Type B pancreatic cell (in vitro differentiated cells): ENCODE data around the gene C3orf52. TPM values are rescaled to one million over a fixed set of nuclear protein-coding genes. Genes with fewer than 3 reads are reported as not detected.

Experiments used
- DNase-seq: peaks from one replicate; pipeline ENCODE4 v3.0.0; 2021; ENCODE audit warnings: mixed read lengths; ENCODE audit not compliant: unreplicated experiment; ENCODE audit errors: extremely low spot score
- H3K27ac Mint-ChIP-seq: 2 replicates; pipeline ENCODE4 v1.8.0; 2021; ENCODE audit warnings: mild to moderate bottlenecking, mixed read lengths
- H3K27me3 Mint-ChIP-seq: 2 replicates; pipeline ENCODE4 v1.8.0; 2021; ENCODE audit warnings: mixed read lengths
- H3K36me3 Mint-ChIP-seq: 2 replicates; pipeline ENCODE4 v1.8.0; 2021; ENCODE audit warnings: mixed read lengths
- H3K4me1 Mint-ChIP-seq: one replicate; pipeline ENCODE4 v1.8.0; 2021; ENCODE audit warnings: mixed read lengths; ENCODE audit not compliant: unreplicated experiment
- H3K4me3 Mint-ChIP-seq: 2 replicates; pipeline ENCODE4 v1.8.0; 2021; ENCODE audit warnings: mild to moderate bottlenecking, mixed read lengths
- H3K9me3 Mint-ChIP-seq: 2 replicates; pipeline ENCODE4 v1.8.0; 2021; ENCODE audit warnings: mixed read lengths
- total RNA-seq: library from RNA; stranded (reverse); gene quantifications from 2 replicates; pipeline ENCODE4 v1.2.1, GENCODE V29; 2021; ENCODE audit warnings: low replicate concordance
- TF ChIP-seq, protein P1 (sequence below): fragments of 200-600 bp; sonication (generic); conservative IDR thresholded peaks from 2 replicates; pipeline ENCODE4 v1.5.0; 2021; ENCODE audit warnings: antibody characterized with exemption, mild to moderate bottlenecking

Gene C3orf52
- total RNA-seq, 1 donor from 2014 or later: 8.4 TPM

DNA sequence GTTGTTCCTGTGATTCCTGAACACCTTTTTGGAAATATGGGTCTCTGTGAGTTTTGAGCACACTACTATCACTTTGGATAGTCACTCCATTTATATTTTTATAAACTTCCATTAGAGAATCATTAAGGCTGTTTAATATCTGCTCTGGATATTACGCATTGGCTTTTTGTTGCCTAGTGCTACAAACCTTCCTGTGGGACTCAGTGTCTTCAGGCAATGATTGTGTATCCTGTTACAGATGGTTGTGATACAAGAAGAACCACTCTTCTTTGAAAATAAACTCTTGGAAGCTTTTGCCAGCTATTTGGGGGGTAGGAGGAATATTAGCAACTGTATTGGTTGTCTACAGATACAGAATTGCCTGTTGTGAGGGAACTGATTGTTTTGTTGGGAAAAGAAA lies 31.2 kb downstream of the C3orf52 start:
- H3K27ac Mint-ChIP-seq: no peak overlapping the region
- no peak overlapping the region for H3K4me3 Mint-ChIP-seq
- peaks cover 5% of the 10 kb centered on the region for H3K4me1 Mint-ChIP-seq
- no peaks in the 10 kb centered on the region for H3K9me3 Mint-ChIP-seq
- no peaks in the 10 kb centered on the region for H3K27me3 Mint-ChIP-seq
- DNase-seq: no peak
- H3K36me3 Mint-ChIP-seq: peaks cover 8% of the 10 kb centered on the region
- TF ChIP-seq, protein P1, sequence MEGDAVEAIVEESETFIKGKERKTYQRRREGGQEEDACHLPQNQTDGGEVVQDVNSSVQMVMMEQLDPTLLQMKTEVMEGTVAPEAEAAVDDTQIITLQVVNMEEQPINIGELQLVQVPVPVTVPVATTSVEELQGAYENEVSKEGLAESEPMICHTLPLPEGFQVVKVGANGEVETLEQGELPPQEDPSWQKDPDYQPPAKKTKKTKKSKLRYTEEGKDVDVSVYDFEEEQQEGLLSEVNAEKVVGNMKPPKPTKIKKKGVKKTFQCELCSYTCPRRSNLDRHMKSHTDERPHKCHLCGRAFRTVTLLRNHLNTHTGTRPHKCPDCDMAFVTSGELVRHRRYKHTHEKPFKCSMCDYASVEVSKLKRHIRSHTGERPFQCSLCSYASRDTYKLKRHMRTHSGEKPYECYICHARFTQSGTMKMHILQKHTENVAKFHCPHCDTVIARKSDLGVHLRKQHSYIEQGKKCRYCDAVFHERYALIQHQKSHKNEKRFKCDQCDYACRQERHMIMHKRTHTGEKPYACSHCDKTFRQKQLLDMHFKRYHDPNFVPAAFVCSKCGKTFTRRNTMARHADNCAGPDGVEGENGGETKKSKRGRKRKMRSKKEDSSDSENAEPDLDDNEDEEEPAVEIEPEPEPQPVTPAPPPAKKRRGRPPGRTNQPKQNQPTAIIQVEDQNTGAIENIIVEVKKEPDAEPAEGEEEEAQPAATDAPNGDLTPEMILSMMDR: no peak

DNA sequence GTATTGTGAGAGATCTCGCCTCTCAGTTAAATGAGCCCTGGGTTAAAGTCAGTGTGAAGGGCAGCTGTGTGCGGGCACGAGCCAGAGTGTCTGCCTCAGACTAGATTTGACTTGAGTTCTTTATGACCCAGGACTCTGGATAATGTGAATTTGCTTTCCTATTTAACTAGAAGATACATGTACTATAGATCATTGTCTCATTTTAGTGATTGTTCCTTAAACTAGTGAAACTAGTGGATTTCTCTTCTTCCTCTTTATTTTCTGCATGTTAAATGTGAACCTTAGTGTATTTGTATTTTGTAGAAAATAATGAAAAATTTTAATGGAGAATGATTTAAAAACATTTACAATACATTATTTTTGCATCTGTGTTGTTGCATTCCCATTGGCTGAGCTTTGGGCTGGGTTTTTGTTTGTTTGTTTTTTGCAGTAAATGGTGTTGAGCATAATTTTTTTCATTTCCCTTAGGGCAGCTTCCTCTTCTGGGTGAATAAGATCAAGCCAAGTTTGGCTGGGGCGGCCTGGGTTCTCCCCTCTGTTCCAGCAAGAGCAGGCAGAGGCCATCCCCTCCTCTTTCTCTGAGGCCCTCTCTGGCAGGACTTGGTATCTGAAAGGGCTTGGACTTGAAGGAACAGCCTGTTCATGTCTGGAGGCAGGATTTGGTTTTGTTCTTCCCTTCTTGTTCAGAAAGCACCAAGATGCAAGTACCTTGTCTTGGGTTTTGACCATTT lies 31.8 kb downstream of the C3orf52 start:
- TF ChIP-seq, protein P1: no peak
- Mint-ChIP-seq H3K4me1 (peaks cover 5% of the 10 kb centered on the region), H3K9me3 (no peaks in the 10 kb centered on the region), H3K27me3 (no peaks in the 10 kb centered on the region), H3K4me3 (no peak overlapping the region), H3K36me3 (peaks cover 8% of the 10 kb centered on the region), H3K27ac (no peak overlapping the region)
- no peak for DNase-seq

DNA sequence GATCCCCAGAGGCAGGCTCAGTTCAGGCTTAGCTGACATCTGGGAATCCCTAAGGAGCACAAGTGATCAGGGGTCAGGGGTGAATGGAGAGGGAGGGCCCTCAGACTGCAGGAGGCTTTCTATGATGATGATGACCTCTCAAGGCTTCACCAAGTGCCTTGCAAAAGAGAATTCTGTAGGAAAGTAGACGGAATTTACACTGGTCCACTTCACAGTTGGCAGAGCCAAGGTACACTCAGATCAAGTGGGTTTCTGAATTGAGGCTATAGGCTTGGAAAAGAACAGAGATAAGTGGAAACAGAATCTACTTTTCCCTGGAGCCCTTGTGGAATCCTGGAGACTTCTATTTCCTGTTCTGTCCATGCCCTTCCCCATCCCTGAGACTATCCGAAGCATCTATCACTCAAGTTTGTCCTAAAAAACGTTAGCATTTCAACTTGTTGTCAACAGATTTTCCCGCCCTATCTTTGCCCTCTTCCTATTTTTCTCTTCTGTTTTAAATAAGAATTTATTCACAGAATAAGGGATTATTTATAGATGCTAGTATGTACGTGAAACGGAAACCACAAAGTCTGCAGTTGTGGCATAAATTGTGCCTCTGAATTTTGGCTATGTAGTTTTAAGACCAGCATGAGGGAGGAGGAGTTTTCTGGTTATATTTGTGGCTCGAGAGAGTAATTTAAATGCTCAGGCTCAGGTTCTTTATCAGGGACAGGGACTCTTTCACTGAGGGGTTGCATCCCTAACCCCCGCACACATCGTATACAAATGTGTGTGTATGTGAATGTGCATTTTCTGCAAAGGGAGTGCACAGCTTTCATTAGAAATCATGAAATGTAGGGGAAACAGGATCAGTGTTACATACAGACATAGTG lies 34.0 kb downstream of the C3orf52 start:
- no peaks in the 10 kb centered on the region for H3K27me3 Mint-ChIP-seq
- H3K4me1 Mint-ChIP-seq: peaks cover 10% of the 10 kb centered on the region
- peaks cover 4% of the 10 kb centered on the region for H3K36me3 Mint-ChIP-seq
- no peaks in the 10 kb centered on the region for H3K9me3 Mint-ChIP-seq
- H3K4me3 Mint-ChIP-seq: no peak overlapping the region
- no peak for DNase-seq
- H3K27ac Mint-ChIP-seq: no peak overlapping the region
- TF ChIP-seq, protein P1: no peak

GRCh38 chr3:112121577-112122547 lies 35.7 kb downstream of the C3orf52 start:
- DNase-seq: no peak
- Mint-ChIP-seq H3K4me3 (no peak overlapping the region), H3K4me1 (peaks cover 27% of the 10 kb centered on the region), H3K27ac (no peak overlapping the region), H3K36me3 (peaks cover 2% of the 10 kb centered on the region), H3K9me3 (no peaks in the 10 kb centered on the region), H3K27me3 (no peaks in the 10 kb centered on the region)
- TF ChIP-seq, protein P1: no peak

GRCh38 chr3:112122870-112123269 lies 36.7 kb downstream of the C3orf52 start:
- H3K27me3 Mint-ChIP-seq: no peaks in the 10 kb centered on the region
- no peaks in the 10 kb centered on the region for H3K9me3 Mint-ChIP-seq
- TF ChIP-seq, protein P1: no peak
- H3K4me1 Mint-ChIP-seq: peaks cover 25% of the 10 kb centered on the region
- H3K36me3 Mint-ChIP-seq: no peaks in the 10 kb centered on the region
- no peak overlapping the region for H3K27ac Mint-ChIP-seq
- no peak overlapping the region for H3K4me3 Mint-ChIP-seq
- no peak for DNase-seq
